ENCODE results near the gene ITGA5.

ITGA5 gene

GRCh38 chr12:54387114-54387467, 32.0 kb downstream of the ITGA5 start:
- no peak for DNase-seq

- no peak for DNase-seq
Observed at GRCh38 chr12:54386403-54387113, 32.5 kb downstream of the ITGA5 start.

- DNase-seq: no peak
Observed at GRCh38 chr12:54385251-54385914, 33.7 kb downstream of the ITGA5 start.

GRCh38 chr12:54384591-54385041, 34.5 kb downstream of the ITGA5 start, which contains the start of gene ZNF385A:
TSS of gene ZNF385A (minus strand) at chr12:54384733. CDS start at chr12:54384514, 219 bp downstream.
- DNase-seq: no peak

- DNase-seq: peak; percentile 60
Observed at GRCh38 chr12:54383041-54383609, 35.9 kb downstream of the ITGA5 start.

GRCh38 chr12:54381136-54381535, 37.9 kb downstream of the ITGA5 start:
- no peak for DNase-seq

- peak; percentile 96 for DNase-seq
Observed at GRCh38 chr12:54379398-54380201, 39.5 kb downstream of the ITGA5 start.

- DNase-seq: no peak
Observed at GRCh38 chr12:54378796-54379397, 40.2 kb downstream of the ITGA5 start.

- DNase-seq: no peak
Observed at GRCh38 chr12:54377797-54378515, 41.1 kb downstream of the ITGA5 start.

- no peak for DNase-seq
Observed at GRCh38 chr12:54377007-54377406, 42.1 kb downstream of the ITGA5 start.

- DNase-seq: no peak
Observed at GRCh38 chr12:54376596-54376995, 42.5 kb downstream of the ITGA5 start.

GRCh38 chr12:54375259-54375579, 43.8 kb downstream of the ITGA5 start:
- DNase-seq: no peak

GRCh38 chr12:54374562-54375258, 44.4 kb downstream of the ITGA5 start:
- DNase-seq: no peak

GRCh38 chr12:54373649-54374561, 45.2 kb downstream of the ITGA5 start:
- DNase-seq: peak; percentile 36

- no peak for DNase-seq
Observed at GRCh38 chr12:54372113-54372806, 46.8 kb downstream of the ITGA5 start.

GRCh38 chr12:54371328-54372112, 47.5 kb downstream of the ITGA5 start:
- DNase-seq: no peak

GRCh38 chr12:54370171-54370730, 48.8 kb downstream of the ITGA5 start:
- peak; percentile 32 for DNase-seq

- no peak for DNase-seq
Observed at GRCh38 chr12:54369597-54370131, 49.4 kb downstream of the ITGA5 start.

Data from activated CD4-positive, alpha-beta T cell treated with anti-CD3 and anti-CD28 coated beads for 48 hours (primary cell).